ENCODE data around the gene CLK2.

CLK2 gene

DNA sequence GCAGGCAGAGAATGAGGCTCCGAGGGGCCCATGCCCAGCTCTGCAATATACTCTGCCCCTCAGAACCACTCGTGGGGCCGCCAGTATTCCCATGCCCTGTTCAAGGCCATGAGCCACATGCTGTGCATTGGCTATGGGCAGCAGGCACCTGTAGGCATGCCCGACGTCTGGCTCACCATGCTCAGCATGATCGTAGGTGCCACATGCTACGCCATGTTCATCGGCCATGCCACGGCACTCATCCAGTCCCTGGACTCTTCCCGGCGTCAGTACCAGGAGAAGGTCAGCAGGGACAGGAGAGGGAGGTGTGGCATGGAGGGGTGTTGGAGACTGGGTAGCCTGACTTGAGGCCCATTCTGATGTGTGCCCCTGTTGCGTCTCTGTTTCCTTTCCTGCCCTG lies 11.2 kb upstream of the CLK2 start:
- H3K4me2 ChIP-seq: no peak overlapping the region
- no peaks in the 10 kb centered on the region for H4K20me1 ChIP-seq (ENCODE audit: insufficient read depth)
- no peak overlapping the region for H3K9ac ChIP-seq
- H3K36me3 ChIP-seq (ENCODE audit: insufficient read depth): no peaks in the 10 kb centered on the region
- H3K79me2 ChIP-seq (ENCODE audit: insufficient read depth, low read depth): no peaks in the 10 kb centered on the region
- no peak overlapping the region for H2AFZ ChIP-seq (ENCODE audit: low read depth)
- no peak overlapping the region for H3K4me3 ChIP-seq (IDR thresholded peaks at IDR 0.05; ENCODE audit: insufficient read depth, low read depth, low read length)
- H3K27me3 ChIP-seq (ENCODE audit: insufficient read depth, low read depth): peaks cover 9% of the 10 kb centered on the region; the same call in 1 of the 2 replicates
- no peak for TF ChIP-seq CTCF (conservative IDR thresholded peaks at IDR 0.05; ENCODE audit: low read depth, low read length)
- no peaks in the 10 kb centered on the region for H3K4me1 ChIP-seq (ENCODE audit: low read depth, poor library complexity, severe bottlenecking)
- no peak overlapping the region for H3K27ac ChIP-seq

DNA sequence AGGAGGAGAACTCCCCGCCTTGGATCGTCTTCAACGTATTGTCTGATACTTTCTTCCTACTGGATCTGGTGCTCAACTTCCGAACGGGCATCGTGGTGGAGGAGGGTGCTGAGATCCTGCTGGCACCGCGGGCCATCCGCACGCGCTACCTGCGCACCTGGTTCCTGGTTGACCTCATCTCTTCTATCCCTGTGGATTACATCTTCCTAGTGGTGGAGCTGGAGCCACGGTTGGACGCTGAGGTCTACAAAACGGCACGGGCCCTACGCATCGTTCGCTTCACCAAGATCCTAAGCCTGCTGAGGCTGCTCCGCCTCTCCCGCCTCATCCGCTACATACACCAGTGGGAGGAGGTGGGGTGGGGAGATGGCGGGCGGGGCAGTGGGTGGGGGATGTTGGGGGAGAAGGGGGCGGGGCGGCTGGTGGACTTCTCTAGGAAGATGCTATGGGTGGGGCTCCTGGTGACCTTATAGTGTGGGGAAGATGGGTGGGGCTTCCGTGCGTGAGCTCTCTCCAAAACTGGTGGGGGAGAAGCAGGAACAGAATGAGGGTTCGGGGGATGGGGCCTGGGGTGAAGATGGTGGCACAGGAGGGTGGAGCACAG lies 9.3 kb upstream of the CLK2 start:
- Histone ChIP-seq H3K27ac (no peak overlapping the region), H2AFZ (ENCODE audit: low read depth) (no peak overlapping the region), H3K79me2 (ENCODE audit: insufficient read depth, low read depth) (no peaks in the 10 kb centered on the region), H3K4me1 (ENCODE audit: low read depth, poor library complexity, severe bottlenecking) (peaks cover 12% of the 10 kb centered on the region), H3K27me3 (ENCODE audit: insufficient read depth, low read depth) (peaks cover 9% of the 10 kb centered on the region), H3K9ac (no peak overlapping the region), H3K4me3 (IDR thresholded peaks at IDR 0.05; ENCODE audit: insufficient read depth, low read depth, low read length) (no peak overlapping the region), H3K4me2 (no peak overlapping the region), H4K20me1 (ENCODE audit: insufficient read depth) (no peaks in the 10 kb centered on the region), H3K36me3 (ENCODE audit: insufficient read depth) (no peaks in the 10 kb centered on the region)
- TF ChIP-seq CTCF (conservative IDR thresholded peaks at IDR 0.05; ENCODE audit: low read depth, low read length): no peak

GRCh38 chr1:155279268-155279667 lies 6.0 kb upstream of the CLK2 start:
- Histone ChIP-seq H2AFZ (ENCODE audit: low read depth) (no peak overlapping the region), H3K9ac (no peak overlapping the region), H4K20me1 (ENCODE audit: insufficient read depth) (no peaks in the 10 kb centered on the region), H3K27ac (no peak overlapping the region), H3K4me2 (peak overlapping the region; percentile 2; the same call in 1 of the 2 replicates), H3K36me3 (ENCODE audit: insufficient read depth) (no peaks in the 10 kb centered on the region), H3K27me3 (ENCODE audit: insufficient read depth, low read depth) (peaks cover 4% of the 10 kb centered on the region), H3K4me1 (ENCODE audit: low read depth, poor library complexity, severe bottlenecking) (peaks cover 22% of the 10 kb centered on the region), H3K79me2 (ENCODE audit: insufficient read depth, low read depth) (no peaks in the 10 kb centered on the region), H3K4me3 (IDR thresholded peaks at IDR 0.05; ENCODE audit: insufficient read depth, low read depth, low read length) (no peak overlapping the region)
- no peak for TF ChIP-seq CTCF (conservative IDR thresholded peaks at IDR 0.05; ENCODE audit: low read depth, low read length)

GRCh38 chr1:155278689-155279160 lies 5.4 kb upstream of the CLK2 start:
- Histone ChIP-seq H3K79me2 (ENCODE audit: insufficient read depth, low read depth) (no peaks in the 10 kb centered on the region), H2AFZ (ENCODE audit: low read depth) (no peak overlapping the region; the same call in 1 of the 2 replicates), H3K4me1 (ENCODE audit: low read depth, poor library complexity, severe bottlenecking) (peaks cover 24% of the 10 kb centered on the region), H4K20me1 (ENCODE audit: insufficient read depth) (no peaks in the 10 kb centered on the region), H3K27me3 (ENCODE audit: insufficient read depth, low read depth) (peaks cover 4% of the 10 kb centered on the region), H3K4me2 (peak overlapping the region; percentile 99), H3K27ac (no peak overlapping the region), H3K4me3 (IDR thresholded peaks at IDR 0.05; ENCODE audit: insufficient read depth, low read depth, low read length) (no peak overlapping the region), H3K36me3 (ENCODE audit: insufficient read depth) (no peaks in the 10 kb centered on the region), H3K9ac (no peak overlapping the region)
- TF ChIP-seq CTCF (conservative IDR thresholded peaks at IDR 0.05; ENCODE audit: low read depth, low read length): 0 out of 2 replicates have a peak, but pooled peaks have one; percentile 23

All from KMS-11 (cell line).